HL-60 (cell line): ENCODE results near the gene CLDN9.

ENCODE experiments used
- DNase-seq, 2 experiments: peaks; one replicate each; pipeline ENCODE4 v3.0.0-alpha.2; 2010 to 2020; ENCODE audit warnings: low read depth in 1 of 2, low spot score in 1 of 2
- H3K27ac ChIP-seq: fragments of 250-450 bp; sonication (Bioruptor Pico); replicated peaks from 2 replicates; pipeline ENCODE4 v1.5.1; 2020; ENCODE audit warnings: mild to moderate bottlenecking, moderate library complexity
- H3K27me3 ChIP-seq: fragments of 250-450 bp; sonication (Bioruptor Pico); 2 replicates; pipeline ENCODE4 v1.5.1; 2021; ENCODE audit warnings: mild to moderate bottlenecking, moderate library complexity; ENCODE audit not compliant: insufficient read depth, poor library complexity, severe bottlenecking
- H3K4me3 ChIP-seq: replicated peaks from 2 replicates; pipeline ENCODE4 v1.5.1; 2011; ENCODE audit warnings: mild to moderate bottlenecking, control low read depth, low read length; ENCODE audit not compliant: insufficient read depth
- GABPA ChIP-seq: IDR thresholded peaks from 2 replicates; pipeline ENCODE4 v1.6.1; 2012; ENCODE audit warnings: low read depth
- POLR2AphosphoS5 ChIP-seq: IDR thresholded peaks from 2 replicates; pipeline ENCODE4 v1.6.1; 2012; ENCODE audit warnings: low read depth
- SPI1 ChIP-seq: IDR thresholded peaks from 2 replicates; pipeline ENCODE4 v1.6.1; 2012; ENCODE audit warnings: low read depth, mild to moderate bottlenecking, borderline replicate concordance
- TF ChIP-seq, protein P1 (sequence below): IDR thresholded peaks from one replicate; pipeline ENCODE4 v1.5.1; 2011; ENCODE audit warnings: low read length, control low read depth, inconsistent platforms; ENCODE audit not compliant: insufficient read depth
- TF ChIP-seq, protein P2 (sequence below): IDR thresholded peaks from 2 replicates; pipeline ENCODE4 v1.6.1; 2012; ENCODE audit warnings: low read depth; ENCODE audit not compliant: insufficient replicate concordance

Gene CLDN9

DNA sequence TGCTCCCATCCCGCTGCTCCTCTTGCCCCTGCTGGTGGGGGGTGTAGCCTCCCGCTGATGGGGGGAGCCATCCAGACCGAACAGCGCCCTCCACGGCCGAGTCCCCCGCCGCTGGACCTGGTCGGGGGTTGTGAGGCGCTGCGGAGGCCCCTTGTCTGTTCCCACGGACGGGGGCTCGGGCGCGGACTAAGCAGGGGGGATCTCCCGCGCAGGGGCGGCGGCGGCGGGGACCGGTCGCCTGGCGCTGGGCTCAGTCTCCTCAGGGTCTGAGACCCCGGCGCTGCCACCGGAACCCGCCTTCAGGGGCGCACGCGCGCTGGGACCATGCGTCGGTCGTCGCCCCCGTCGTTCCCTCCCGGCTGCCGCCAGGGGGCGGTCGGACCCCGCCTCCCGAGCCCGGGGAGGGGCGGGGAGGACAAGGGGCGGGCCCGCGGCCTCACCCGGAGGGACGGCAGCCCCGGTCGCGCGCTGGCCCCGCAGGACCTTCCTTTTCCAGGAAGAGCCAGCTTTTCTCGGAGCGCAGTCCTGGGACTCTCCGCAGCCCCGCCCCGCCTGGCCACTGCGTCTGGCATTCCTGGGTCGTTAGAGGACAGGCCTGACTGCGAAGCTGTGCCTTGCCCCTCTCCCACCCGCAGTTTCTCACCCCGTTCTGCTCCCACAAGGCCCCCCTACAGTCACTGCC, 46.5 kb downstream of the CLDN9 start:
- DNase-seq: peak; percentile 76 to 85
- Histone ChIP-seq H3K27me3 (no peaks in the 10 kb centered on the region), H3K4me3 (peak overlapping the region; percentile 79), H3K27ac (peak overlapping the region; percentile 95)
- TF ChIP-seq, protein P1, sequence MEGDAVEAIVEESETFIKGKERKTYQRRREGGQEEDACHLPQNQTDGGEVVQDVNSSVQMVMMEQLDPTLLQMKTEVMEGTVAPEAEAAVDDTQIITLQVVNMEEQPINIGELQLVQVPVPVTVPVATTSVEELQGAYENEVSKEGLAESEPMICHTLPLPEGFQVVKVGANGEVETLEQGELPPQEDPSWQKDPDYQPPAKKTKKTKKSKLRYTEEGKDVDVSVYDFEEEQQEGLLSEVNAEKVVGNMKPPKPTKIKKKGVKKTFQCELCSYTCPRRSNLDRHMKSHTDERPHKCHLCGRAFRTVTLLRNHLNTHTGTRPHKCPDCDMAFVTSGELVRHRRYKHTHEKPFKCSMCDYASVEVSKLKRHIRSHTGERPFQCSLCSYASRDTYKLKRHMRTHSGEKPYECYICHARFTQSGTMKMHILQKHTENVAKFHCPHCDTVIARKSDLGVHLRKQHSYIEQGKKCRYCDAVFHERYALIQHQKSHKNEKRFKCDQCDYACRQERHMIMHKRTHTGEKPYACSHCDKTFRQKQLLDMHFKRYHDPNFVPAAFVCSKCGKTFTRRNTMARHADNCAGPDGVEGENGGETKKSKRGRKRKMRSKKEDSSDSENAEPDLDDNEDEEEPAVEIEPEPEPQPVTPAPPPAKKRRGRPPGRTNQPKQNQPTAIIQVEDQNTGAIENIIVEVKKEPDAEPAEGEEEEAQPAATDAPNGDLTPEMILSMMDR: peak; percentile 54
- TF ChIP-seq POLR2AphosphoS5 (peak; percentile 49; the same call in 1 of the 2 replicates), GABPA (0 out of 2 replicates have a peak, but pooled peaks have one; percentile 17), SPI1 (no peak)
- TF ChIP-seq, protein P2, sequence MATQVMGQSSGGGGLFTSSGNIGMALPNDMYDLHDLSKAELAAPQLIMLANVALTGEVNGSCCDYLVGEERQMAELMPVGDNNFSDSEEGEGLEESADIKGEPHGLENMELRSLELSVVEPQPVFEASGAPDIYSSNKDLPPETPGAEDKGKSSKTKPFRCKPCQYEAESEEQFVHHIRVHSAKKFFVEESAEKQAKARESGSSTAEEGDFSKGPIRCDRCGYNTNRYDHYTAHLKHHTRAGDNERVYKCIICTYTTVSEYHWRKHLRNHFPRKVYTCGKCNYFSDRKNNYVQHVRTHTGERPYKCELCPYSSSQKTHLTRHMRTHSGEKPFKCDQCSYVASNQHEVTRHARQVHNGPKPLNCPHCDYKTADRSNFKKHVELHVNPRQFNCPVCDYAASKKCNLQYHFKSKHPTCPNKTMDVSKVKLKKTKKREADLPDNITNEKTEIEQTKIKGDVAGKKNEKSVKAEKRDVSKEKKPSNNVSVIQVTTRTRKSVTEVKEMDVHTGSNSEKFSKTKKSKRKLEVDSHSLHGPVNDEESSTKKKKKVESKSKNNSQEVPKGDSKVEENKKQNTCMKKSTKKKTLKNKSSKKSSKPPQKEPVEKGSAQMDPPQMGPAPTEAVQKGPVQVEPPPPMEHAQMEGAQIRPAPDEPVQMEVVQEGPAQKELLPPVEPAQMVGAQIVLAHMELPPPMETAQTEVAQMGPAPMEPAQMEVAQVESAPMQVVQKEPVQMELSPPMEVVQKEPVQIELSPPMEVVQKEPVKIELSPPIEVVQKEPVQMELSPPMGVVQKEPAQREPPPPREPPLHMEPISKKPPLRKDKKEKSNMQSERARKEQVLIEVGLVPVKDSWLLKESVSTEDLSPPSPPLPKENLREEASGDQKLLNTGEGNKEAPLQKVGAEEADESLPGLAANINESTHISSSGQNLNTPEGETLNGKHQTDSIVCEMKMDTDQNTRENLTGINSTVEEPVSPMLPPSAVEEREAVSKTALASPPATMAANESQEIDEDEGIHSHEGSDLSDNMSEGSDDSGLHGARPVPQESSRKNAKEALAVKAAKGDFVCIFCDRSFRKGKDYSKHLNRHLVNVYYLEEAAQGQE: no peak

DNA sequence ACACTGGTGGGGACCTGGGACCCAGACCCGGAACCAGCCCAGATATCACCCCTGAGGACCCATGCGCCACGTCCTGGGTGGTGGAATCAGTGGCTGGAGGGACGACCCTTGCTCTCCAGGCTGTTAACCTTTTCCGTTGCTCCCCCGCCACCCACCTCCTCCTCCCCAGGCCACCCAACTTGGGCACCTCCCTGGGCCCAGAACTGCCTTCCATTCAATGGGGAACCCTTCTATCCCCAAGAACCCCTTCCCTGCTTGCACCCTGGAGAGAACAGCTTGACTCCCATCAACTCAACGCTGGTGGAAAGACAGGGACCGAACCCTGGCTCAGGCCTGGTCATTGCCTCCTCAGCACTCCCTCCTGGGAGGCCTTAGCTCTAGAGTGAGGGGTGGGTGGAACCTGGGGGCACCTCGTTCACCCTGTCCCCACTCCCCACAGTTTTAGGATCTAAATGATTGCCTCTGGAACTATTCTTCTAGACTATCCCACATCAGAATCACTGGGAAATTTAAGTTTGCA, 47.1 kb downstream of the CLDN9 start:
- Histone ChIP-seq H3K27me3 (no peaks in the 10 kb centered on the region), H3K27ac (peak overlapping the region; percentile 95), H3K4me3 (peak overlapping the region; percentile 79)
- TF ChIP-seq, protein P2: no peak
- TF ChIP-seq SPI1: no peak
- TF ChIP-seq, protein P1: no peak
- no peak for TF ChIP-seq GABPA
- no peak for DNase-seq

DNA sequence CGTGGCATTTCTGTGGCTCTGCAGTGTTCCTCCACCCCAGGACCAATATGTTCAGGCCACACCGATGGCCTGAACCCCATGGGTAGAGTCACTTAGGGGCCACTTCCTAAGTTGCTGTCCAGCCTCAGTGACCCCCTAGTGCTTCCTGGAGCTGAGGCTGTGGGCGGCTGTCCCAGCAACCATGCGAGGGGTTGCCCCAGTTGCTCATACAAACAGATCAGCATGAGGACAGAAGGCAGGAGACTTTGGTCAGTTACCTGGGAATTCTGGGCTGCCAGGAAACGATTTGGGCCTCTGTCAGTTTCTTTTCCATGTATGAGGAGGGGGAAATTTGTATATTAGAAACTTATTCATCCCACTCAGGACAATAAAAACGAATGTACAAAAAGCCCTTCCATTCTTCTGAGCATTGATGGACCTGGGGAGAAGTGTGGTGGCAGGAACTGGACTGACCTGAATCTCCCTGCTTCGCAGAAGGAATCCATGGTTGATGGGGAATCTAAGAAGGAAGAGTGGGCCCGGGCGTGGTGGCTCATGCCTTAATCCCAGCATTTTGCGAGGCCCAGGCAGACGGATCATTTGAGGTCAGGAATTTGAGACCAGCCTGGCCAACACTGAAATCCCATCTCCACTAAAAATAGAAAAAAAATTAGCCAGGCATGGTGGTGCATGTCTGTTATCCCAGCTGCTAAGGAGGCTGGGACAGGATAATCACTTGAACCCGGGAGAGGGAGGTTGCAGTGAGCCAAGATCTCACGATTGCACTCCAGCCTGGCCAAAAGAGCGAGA, 47.8 kb downstream of the CLDN9 start:
- no peaks in the 10 kb centered on the region for H3K27me3 ChIP-seq
- no peak for DNase-seq
- H3K27ac ChIP-seq: no peak overlapping the region
- no peak overlapping the region for H3K4me3 ChIP-seq
- TF ChIP-seq SPI1 (no peak), POLR2AphosphoS5 (no peak), GABPA (no peak)
- TF ChIP-seq, protein P1: no peak
- TF ChIP-seq, protein P2: no peak
